Measurements from ENCODE around the gene PPM1G.
A peak's percentile ranks its signal among the peaks of the same experiment; 100 is the strongest.
"Not testable (repeated sequence)": the region's sequence is repeated elsewhere in the genome, so short reads cannot be mapped to it uniquely, and the experiment has no call there.

PPM1G gene

GRCh38 chr2:27409321-27410073 lies at the start of gene PPM1G:
Gene PPM1G (minus strand): TSS chr2:27409591. CDS start chr2:27409422, 169 bp downstream.
- DNase-seq = peak; percentile 97

- DNase-seq = no peak
Measured at GRCh38 chr2:27453968-27454367, 44.6 kb upstream of the PPM1G start.

GRCh38 chr2:27451095-27451494 lies 41.7 kb upstream of the PPM1G start:
- DNase-seq = no peak

GRCh38 chr2:27448381-27448780 lies 39.0 kb upstream of the PPM1G start:
- DNase-seq = no peak

GRCh38 chr2:27446057-27446456 lies 36.7 kb upstream of the PPM1G start:
- no peak for DNase-seq

GRCh38 chr2:27445615-27446014 lies 36.2 kb upstream of the PPM1G start:
- DNase-seq = no peak

- no peak for DNase-seq
Measured at GRCh38 chr2:27445155-27445554, 35.8 kb upstream of the PPM1G start.

GRCh38 chr2:27442920-27443282 lies 33.5 kb upstream of the PPM1G start:
- DNase-seq = peak; percentile 52

- DNase-seq = peak; percentile 91
Measured at GRCh38 chr2:27441958-27442919, 32.8 kb upstream of the PPM1G start, which contains the start of gene KRTCAP3. Gene KRTCAP3 (plus strand): TSS chr2:27442381. CDS start chr2:27442413, 32 bp downstream.

GRCh38 chr2:27441226-27441926 lies 32.0 kb upstream of the PPM1G start:
- no peak for DNase-seq

GRCh38 chr2:27435628-27436027 lies 26.2 kb upstream of the PPM1G start:
- no peak for DNase-seq

- no peak for DNase-seq
Measured at GRCh38 chr2:27431395-27431794, 22.0 kb upstream of the PPM1G start.

GRCh38 chr2:27428978-27429541 lies 19.7 kb upstream of the PPM1G start:
- DNase-seq = peak; percentile 55

- peak; percentile 94 for DNase-seq
Measured at GRCh38 chr2:27428213-27428977, 19.0 kb upstream of the PPM1G start, which contains the start of gene NRBP1. Gene NRBP1 (plus strand): TSS chr2:27428631. CDS start chr2:27433274, 4,643 bp downstream.

- no peak for DNase-seq
Measured at GRCh38 chr2:27427863-27428212, 18.4 kb upstream of the PPM1G start.

- not testable (repeated sequence) for DNase-seq
Measured at GRCh38 chr2:27425039-27425438, 15.6 kb upstream of the PPM1G start.

- no peak for DNase-seq
Measured at GRCh38 chr2:27422958-27423357, 13.6 kb upstream of the PPM1G start.

- no peak for DNase-seq
Measured at GRCh38 chr2:27421660-27422250, 12.4 kb upstream of the PPM1G start.

- no peak for DNase-seq
Measured at GRCh38 chr2:27420996-27421395, 11.6 kb upstream of the PPM1G start.

GRCh38 chr2:27416151-27416550 lies 6.8 kb upstream of the PPM1G start:
- DNase-seq = no peak

GRCh38 chr2:27412419-27413152 lies 3.2 kb upstream of the PPM1G start:
- DNase-seq = no peak

Measured in NCI-H2171 treated with DMSO at 0.1 percent for 48 hours (cell line).